HepG2 (cell line): ENCODE results near the gene TXNDC11. TPM values are rescaled to one million over a fixed set of nuclear protein-coding genes. Genes with fewer than 3 reads are reported as not detected.

Experiments used
- ATAD3A ChIP-seq: sonication (generic); formaldehyde crosslinking; IDR thresholded peaks from 2 replicates; pipeline ENCODE4 v1.4.0; 2020; ENCODE audit warnings: missing genetic modification reagents
- ATM ChIP-seq: fragments of 450-650 bp; IDR thresholded peaks from 2 replicates; pipeline ENCODE4 v1.7.1; 2017; ENCODE audit warnings: mild to moderate bottlenecking, borderline replicate concordance
- CBFB ChIP-seq: sonication (generic); formaldehyde crosslinking; IDR thresholded peaks from 2 replicates; pipeline ENCODE4 v1.4.0; 2020; ENCODE audit warnings: missing genetic modification reagents
- IKZF1 ChIP-seq: fragments of 450-650 bp; IDR thresholded peaks from 2 replicates; pipeline ENCODE4 v1.7.1; 2016
- JARID2 ChIP-seq: sonication (generic); formaldehyde crosslinking; IDR thresholded peaks from 2 replicates; pipeline ENCODE4 v1.8.1; 2023; ENCODE audit warnings: missing genetic modification reagents, inconsistent platforms; ENCODE audit not compliant: insufficient replicate concordance
- KAT7 ChIP-seq: IDR thresholded peaks from 2 replicates; pipeline ENCODE4 v1.6.1; 2018; ENCODE audit warnings: borderline replicate concordance, missing compliant biosample characterization
- MAFG ChIP-seq: sonication (generic); formaldehyde crosslinking; IDR thresholded peaks from 2 replicates; pipeline ENCODE4 v1.5.1; 2020; ENCODE audit warnings: mild to moderate bottlenecking, missing genetic modification reagents
- NFE2L1 ChIP-seq: sonication (generic); formaldehyde crosslinking; IDR thresholded peaks from 2 replicates; pipeline ENCODE4 v1.4.0; 2020; ENCODE audit warnings: missing genetic modification reagents, mild to moderate bottlenecking, borderline replicate concordance
- REXO4 ChIP-seq: sonication (generic); formaldehyde crosslinking; IDR thresholded peaks from 2 replicates; pipeline ENCODE4 v1.8.0; 2022; ENCODE audit warnings: missing genetic modification reagents, mild to moderate bottlenecking, borderline replicate concordance
- SALL1 ChIP-seq: sonication (generic); formaldehyde crosslinking; IDR thresholded peaks from 2 replicates; pipeline ENCODE4 v1.8.0; 2022; ENCODE audit warnings: mild to moderate bottlenecking, missing genetic modification reagents
- SIX1 ChIP-seq: sonication (generic); formaldehyde crosslinking; IDR thresholded peaks from 2 replicates; pipeline ENCODE4 v1.4.0; 2020; ENCODE audit warnings: missing genetic modification reagents, borderline replicate concordance
- TFDP1 ChIP-seq: IDR thresholded peaks from 2 replicates; pipeline ENCODE4 v1.6.1; 2016; ENCODE audit warnings: missing compliant biosample characterization, missing genetic modification reagents, borderline replicate concordance
- ZBTB46 ChIP-seq: sonication (generic); formaldehyde crosslinking; IDR thresholded peaks from 2 replicates; pipeline ENCODE4 v1.4.0; 2020; ENCODE audit warnings: mild to moderate bottlenecking, missing genetic modification reagents, borderline replicate concordance
- ZNF180 ChIP-seq: sonication (generic); formaldehyde crosslinking; IDR thresholded peaks from 2 replicates; pipeline ENCODE4 v1.4.0; 2020; ENCODE audit warnings: low read depth, missing genetic modification reagents, borderline replicate concordance
- ZNF20 ChIP-seq: sonication (generic); formaldehyde crosslinking; IDR thresholded peaks from 2 replicates; pipeline ENCODE4 v1.4.0; 2020; ENCODE audit warnings: mild to moderate bottlenecking, moderate library complexity, missing genetic modification reagents
- ZNF232 ChIP-seq: sonication (generic); formaldehyde crosslinking; IDR thresholded peaks from 2 replicates; pipeline ENCODE4 v1.4.0; 2020; ENCODE audit warnings: missing genetic modification reagents, borderline replicate concordance
- ZNF3 ChIP-seq: IDR thresholded peaks from 2 replicates; pipeline ENCODE4 v1.7.0; 2017; ENCODE audit warnings: inconsistent platforms
- ZNF343 ChIP-seq: sonication (generic); formaldehyde crosslinking; IDR thresholded peaks from 2 replicates; pipeline ENCODE4 v1.4.0; 2020; ENCODE audit warnings: mild to moderate bottlenecking, missing genetic modification reagents
- ZNF432 ChIP-seq: sonication (generic); formaldehyde crosslinking; IDR thresholded peaks from 2 replicates; pipeline ENCODE4 v1.5.0; 2020; ENCODE audit warnings: missing genetic modification reagents, mild to moderate bottlenecking, borderline replicate concordance
- ZSCAN31 ChIP-seq: sonication (generic); formaldehyde crosslinking; IDR thresholded peaks from 2 replicates; pipeline ENCODE4 v1.5.0; 2020; ENCODE audit warnings: low read depth, mild to moderate bottlenecking, missing genetic modification reagents
- polyA plus RNA-seq, 8 experiments: library from polyadenylated mRNA; depleted of rRNA in 3 of 8; stranded (reverse) in 7 of 8; unstranded in 1 of 8; fragments of >200 nt; fragmentation: Illumina TruSeq in 4 of 8; extraction: Trizol in 4 of 8; gene quantifications; 2 replicates each; pipeline versions ENCODE4 v1.2.1 to v1.2.3, GENCODE V29; 2011 to 2016; ENCODE audit warnings: low read depth in 4 of 8, missing spikeins in 1 of 8, mixed read lengths in 1 of 8; ENCODE audit not compliant: insufficient read depth in 1 of 8
- total RNA-seq, 5 experiments: library from RNA; depleted of rRNA; stranded (reverse); fragments of >200 nt; fragmentation: Illumina TruSeq; extraction: Trizol; gene quantifications; 2 replicates each; pipeline ENCODE4 v1.2.3, GENCODE V29; 2016; ENCODE audit warnings: low read depth in 1 of 5
- TF ChIP-seq, protein P1 (sequence below): sonication (generic); formaldehyde crosslinking; IDR thresholded peaks from 2 replicates; pipeline ENCODE4 v1.9.0; 2021; ENCODE audit warnings: mild to moderate bottlenecking, missing genetic modification reagents

TXNDC11 gene
- total and polyA plus RNA-seq, 2 of the 13 experiments (the other 11 are each of a cell fraction or from before 2014, with no cell fraction given) = 74.9 to 123 TPM

GRCh38 chr16:11748404-11749254, 6.0 kb upstream of the TXNDC11 start (continued):
- TF ChIP-seq ZNF3 (CRISPR knock-in tag) (peak; percentile 12; the same call in 1 of the 2 replicates), REXO4 (CRISPR knock-in tag) (no peak), SALL1 (CRISPR knock-in tag) (peak; percentile 71), IKZF1 (no peak), ATM (no peak), ZNF20 (no peak), ZSCAN31 (CRISPR knock-in tag) (0 out of 2 replicates have a peak, but pooled peaks have one; percentile 27), ZBTB46 (CRISPR knock-in tag) (no peak), SIX1 (peak; percentile 75; the same call in 1 of the 2 replicates), ZNF343 (CRISPR knock-in tag) (0 out of 2 replicates have a peak, but pooled peaks have one; percentile 55), JARID2 (no peak), KAT7 (CRISPR knock-in tag) (no peak), NFE2L1 (CRISPR knock-in tag) (no peak), ATAD3A (CRISPR knock-in tag) (no peak), ZNF180 (CRISPR knock-in tag) (0 out of 2 replicates have a peak, but pooled peaks have one; percentile 56), ZNF232 (CRISPR knock-in tag) (peak; percentile 83; the same call in 1 of the 2 replicates), TFDP1 (CRISPR knock-in tag) (no peak), CBFB (CRISPR knock-in tag) (0 out of 2 replicates have a peak, but pooled peaks have one; percentile 26), MAFG (CRISPR knock-in tag) (peak; percentile 65; the same call in 1 of the 2 replicates), ZNF432 (no peak)
- TF ChIP-seq, protein P1, sequence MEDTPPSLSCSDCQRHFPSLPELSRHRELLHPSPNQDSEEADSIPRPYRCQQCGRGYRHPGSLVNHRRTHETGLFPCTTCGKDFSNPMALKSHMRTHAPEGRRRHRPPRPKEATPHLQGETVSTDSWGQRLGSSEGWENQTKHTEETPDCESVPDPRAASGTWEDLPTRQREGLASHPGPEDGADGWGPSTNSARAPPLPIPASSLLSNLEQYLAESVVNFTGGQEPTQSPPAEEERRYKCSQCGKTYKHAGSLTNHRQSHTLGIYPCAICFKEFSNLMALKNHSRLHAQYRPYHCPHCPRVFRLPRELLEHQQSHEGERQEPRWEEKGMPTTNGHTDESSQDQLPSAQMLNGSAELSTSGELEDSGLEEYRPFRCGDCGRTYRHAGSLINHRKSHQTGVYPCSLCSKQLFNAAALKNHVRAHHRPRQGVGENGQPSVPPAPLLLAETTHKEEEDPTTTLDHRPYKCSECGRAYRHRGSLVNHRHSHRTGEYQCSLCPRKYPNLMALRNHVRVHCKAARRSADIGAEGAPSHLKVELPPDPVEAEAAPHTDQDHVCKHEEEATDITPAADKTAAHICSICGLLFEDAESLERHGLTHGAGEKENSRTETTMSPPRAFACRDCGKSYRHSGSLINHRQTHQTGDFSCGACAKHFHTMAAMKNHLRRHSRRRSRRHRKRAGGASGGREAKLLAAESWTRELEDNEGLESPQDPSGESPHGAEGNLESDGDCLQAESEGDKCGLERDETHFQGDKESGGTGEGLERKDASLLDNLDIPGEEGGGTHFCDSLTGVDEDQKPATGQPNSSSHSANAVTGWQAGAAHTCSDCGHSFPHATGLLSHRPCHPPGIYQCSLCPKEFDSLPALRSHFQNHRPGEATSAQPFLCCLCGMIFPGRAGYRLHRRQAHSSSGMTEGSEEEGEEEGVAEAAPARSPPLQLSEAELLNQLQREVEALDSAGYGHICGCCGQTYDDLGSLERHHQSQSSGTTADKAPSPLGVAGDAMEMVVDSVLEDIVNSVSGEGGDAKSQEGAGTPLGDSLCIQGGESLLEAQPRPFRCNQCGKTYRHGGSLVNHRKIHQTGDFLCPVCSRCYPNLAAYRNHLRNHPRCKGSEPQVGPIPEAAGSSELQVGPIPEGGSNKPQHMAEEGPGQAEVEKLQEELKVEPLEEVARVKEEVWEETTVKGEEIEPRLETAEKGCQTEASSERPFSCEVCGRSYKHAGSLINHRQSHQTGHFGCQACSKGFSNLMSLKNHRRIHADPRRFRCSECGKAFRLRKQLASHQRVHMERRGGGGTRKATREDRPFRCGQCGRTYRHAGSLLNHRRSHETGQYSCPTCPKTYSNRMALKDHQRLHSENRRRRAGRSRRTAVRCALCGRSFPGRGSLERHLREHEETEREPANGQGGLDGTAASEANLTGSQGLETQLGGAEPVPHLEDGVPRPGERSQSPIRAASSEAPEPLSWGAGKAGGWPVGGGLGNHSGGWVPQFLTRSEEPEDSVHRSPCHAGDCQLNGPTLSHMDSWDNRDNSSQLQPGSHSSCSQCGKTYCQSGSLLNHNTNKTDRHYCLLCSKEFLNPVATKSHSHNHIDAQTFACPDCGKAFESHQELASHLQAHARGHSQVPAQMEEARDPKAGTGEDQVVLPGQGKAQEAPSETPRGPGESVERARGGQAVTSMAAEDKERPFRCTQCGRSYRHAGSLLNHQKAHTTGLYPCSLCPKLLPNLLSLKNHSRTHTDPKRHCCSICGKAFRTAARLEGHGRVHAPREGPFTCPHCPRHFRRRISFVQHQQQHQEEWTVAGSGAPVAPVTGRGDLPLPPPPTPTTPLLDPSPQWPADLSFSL = no peak
